PFSK-1 (cell line): ENCODE measurements around the gene ZIC1.

Experiments
- FOXP2 ChIP-seq: optimal IDR thresholded peaks from 2 replicates; pipeline ENCODE3; 2011; ENCODE audit warnings: borderline replicate concordance, control low read depth, inconsistent platforms; ENCODE audit not compliant: insufficient read depth; ENCODE audit errors: extremely low read length, extremely low read depth
- POLR2AphosphoS5 ChIP-seq: IDR thresholded peaks from 2 replicates; pipeline ENCODE4 v1.6.1; 2012; ENCODE audit warnings: low read depth, mild to moderate bottlenecking, control low read depth, low read length, moderate library complexity
- SIN3A ChIP-seq: IDR thresholded peaks from 2 replicates; pipeline ENCODE4 v1.6.1; 2012; ENCODE audit warnings: mild to moderate bottlenecking, low read length, moderate library complexity, borderline replicate concordance; ENCODE audit not compliant: insufficient read depth
- TAF1 ChIP-seq: IDR thresholded peaks from 2 replicates; pipeline ENCODE4 v1.6.1; 2012; ENCODE audit warnings: low read length, control low read depth, borderline replicate concordance; ENCODE audit not compliant: insufficient read depth
- TF ChIP-seq, protein P1 (sequence below), 2 experiments: IDR thresholded peaks; 2 replicates each; pipeline versions ENCODE4 v1.6.1 to v1.8.0; 2011 to 2012; ENCODE audit warnings: low read depth in 2 of 2, low read length in 2 of 2, control low read depth in 1 of 2, inconsistent platforms in 1 of 2, mild to moderate bottlenecking in 1 of 2, moderate library complexity in 1 of 2; ENCODE audit not compliant: insufficient read depth in 1 of 2

The ZIC1 gene

DNA sequence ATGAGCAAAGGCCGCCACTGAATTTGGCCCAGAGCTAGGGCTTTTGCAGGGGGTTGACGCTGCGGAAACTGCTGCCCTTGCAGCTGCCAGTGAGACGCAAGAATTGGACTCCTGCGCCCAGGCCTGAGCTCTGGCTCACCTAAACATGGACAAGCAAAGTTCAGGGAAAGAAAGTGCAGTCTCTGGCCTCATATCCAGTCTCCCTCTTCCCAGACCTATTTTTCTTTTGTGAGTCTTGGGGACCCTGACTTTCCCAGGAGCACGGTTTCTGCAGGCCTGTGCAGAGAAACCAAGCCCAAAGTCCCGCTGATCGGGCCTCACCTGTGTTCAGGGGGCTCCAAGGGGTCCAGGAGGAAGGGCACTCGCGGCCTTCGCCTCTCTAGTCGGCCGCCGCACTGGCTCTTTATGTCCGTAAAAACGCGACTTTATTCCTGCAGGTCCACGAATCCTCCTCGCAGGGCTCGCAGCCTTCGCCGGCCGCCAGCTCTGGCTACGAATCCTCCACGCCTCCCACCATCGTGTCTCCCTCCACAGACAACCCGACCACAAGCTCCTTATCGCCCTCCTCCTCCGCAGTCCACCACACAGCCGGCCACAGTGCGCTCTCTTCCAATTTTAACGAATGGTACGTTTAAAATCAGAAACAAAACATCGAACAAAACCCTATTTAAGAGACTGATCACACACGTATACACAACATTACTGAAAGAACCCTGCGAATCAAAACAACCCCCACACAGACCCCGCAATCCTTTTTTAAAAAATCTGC is 3.9 kb downstream of the ZIC1 start:
- TF ChIP-seq FOXP2, result no peak
- no peak for TF ChIP-seq TAF1
- no peak for TF ChIP-seq POLR2AphosphoS5
- no peak for TF ChIP-seq SIN3A
- TF ChIP-seq, protein P1, sequence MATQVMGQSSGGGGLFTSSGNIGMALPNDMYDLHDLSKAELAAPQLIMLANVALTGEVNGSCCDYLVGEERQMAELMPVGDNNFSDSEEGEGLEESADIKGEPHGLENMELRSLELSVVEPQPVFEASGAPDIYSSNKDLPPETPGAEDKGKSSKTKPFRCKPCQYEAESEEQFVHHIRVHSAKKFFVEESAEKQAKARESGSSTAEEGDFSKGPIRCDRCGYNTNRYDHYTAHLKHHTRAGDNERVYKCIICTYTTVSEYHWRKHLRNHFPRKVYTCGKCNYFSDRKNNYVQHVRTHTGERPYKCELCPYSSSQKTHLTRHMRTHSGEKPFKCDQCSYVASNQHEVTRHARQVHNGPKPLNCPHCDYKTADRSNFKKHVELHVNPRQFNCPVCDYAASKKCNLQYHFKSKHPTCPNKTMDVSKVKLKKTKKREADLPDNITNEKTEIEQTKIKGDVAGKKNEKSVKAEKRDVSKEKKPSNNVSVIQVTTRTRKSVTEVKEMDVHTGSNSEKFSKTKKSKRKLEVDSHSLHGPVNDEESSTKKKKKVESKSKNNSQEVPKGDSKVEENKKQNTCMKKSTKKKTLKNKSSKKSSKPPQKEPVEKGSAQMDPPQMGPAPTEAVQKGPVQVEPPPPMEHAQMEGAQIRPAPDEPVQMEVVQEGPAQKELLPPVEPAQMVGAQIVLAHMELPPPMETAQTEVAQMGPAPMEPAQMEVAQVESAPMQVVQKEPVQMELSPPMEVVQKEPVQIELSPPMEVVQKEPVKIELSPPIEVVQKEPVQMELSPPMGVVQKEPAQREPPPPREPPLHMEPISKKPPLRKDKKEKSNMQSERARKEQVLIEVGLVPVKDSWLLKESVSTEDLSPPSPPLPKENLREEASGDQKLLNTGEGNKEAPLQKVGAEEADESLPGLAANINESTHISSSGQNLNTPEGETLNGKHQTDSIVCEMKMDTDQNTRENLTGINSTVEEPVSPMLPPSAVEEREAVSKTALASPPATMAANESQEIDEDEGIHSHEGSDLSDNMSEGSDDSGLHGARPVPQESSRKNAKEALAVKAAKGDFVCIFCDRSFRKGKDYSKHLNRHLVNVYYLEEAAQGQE (IDR thresholded peaks at IDR 0.05; ENCODE audit: insufficient read depth in 1 of 2, low read depth in 2 of 2, low read length in 2 of 2), result no peak

DNA sequence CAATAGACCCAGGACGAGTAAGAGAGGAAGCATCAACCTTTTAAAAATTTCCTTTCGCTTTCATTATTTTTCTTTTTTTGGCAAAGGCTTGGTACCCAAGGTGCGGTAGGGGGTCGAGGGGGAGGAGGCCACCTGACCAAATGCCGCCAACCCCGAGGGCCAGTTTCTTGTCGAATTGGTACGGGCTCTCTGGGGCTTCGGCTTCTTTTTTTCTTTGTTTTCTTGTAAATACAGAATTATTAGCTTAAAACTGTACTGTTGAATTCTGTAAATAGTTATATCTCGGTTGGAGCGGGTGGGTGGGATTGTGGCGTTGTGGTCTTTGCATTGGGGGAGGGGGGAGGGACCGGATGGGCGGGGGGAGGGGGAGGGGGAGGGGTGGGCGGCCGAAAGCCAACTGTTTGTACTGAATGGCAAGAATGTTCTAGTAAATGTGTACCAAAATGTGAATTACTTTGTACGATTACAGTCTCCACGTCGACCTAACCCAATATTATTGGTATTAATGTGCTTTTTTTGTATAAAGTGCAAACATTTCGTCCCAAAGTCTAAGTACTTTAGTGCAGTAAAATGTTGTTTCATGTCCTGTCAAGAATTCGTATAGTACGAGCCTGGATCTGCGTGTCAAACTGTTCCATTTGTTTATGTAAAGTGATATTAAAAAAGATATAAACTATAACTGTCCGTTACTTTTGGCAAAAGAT is 4.7 kb downstream of the ZIC1 start:
- TF ChIP-seq FOXP2 (no peak), TAF1 (no peak), SIN3A (no peak), POLR2AphosphoS5 (no peak)
- TF ChIP-seq, protein P1 (IDR thresholded peaks at IDR 0.05; ENCODE audit: insufficient read depth in 1 of 2, low read depth in 2 of 2, low read length in 2 of 2), result no peak

DNA sequence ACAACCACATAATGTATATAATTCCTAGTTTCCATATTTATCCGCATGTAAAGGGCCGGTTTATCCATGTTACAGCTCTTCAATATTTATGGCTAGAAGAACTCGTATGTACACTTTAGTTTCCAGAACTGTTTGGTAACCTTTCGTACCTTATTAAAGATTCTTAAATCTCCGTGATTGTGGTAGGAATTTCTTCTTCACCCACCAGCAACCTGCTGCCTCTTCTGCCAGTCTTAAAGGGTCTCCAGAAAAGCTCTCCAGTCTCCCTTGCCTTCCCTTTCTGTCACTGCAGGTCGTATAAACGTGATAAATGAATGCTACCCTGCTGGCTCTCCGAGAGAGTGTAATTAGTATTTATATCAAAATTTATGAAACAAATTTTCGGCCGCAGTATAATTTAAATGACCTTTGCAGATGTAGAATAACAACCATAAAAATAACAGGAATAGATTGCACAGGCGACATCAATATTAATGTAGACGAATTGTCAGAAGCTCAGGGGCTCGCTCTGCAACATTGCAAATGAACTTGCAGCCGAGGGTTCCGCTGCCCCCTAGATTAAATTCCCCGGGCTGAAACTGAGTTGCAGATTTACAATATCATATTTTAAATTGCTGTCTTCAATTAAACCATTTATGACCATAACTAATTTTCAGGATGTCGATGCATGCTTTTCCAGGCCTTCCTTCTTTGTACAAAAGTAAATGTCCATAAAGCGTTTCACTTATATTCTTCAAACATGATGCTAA is 5.4 kb downstream of the ZIC1 start:
- TF ChIP-seq FOXP2, result no peak
- TF ChIP-seq, protein P1 (IDR thresholded peaks at IDR 0.05; ENCODE audit: insufficient read depth in 1 of 2, low read depth in 2 of 2, low read length in 2 of 2), result no peak
- TF ChIP-seq POLR2AphosphoS5, result no peak
- no peak for TF ChIP-seq TAF1
- no peak for TF ChIP-seq SIN3A

DNA sequence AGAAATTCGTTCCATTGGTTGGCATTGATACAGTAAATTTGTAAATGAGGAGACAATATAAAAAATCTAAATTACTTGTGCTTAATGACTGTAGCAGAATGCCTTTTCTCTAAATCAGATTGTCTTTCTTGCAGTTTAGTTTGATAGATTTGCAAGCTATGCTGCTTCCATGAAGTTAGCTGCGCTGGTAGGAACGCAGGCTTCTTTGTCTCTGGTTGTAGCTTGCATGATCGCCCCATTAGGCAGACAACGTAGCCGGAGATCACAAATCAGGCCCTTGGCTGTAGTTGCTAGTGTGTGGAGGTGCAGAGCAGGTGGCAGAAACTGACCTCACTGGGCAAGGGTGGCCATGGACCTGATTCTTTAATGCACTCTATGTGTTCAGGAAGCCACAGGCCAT is 6.1 kb downstream of the ZIC1 start:
- TF ChIP-seq SIN3A (no peak), TAF1 (no peak), FOXP2 (no peak), POLR2AphosphoS5 (no peak)
- TF ChIP-seq, protein P1 (IDR thresholded peaks at IDR 0.05; ENCODE audit: insufficient read depth in 1 of 2, low read depth in 2 of 2, low read length in 2 of 2), result no peak
